Activated T-cell treated with anti-CD3 and anti-CD28 coated beads, Interleukin-2, amount 50 U/mL, for 1 hour (primary cell): ENCODE data around the gene CATSPER3.
"Not testable (repeated sequence)": the region's sequence is repeated elsewhere in the genome, so short reads cannot be mapped to it uniquely, and the experiment has no call there.

Source experiments
- DNase-seq: peaks from one replicate; pipeline ENCODE4 v3.0.0-alpha.2; 2020

Gene CATSPER3

DNA sequence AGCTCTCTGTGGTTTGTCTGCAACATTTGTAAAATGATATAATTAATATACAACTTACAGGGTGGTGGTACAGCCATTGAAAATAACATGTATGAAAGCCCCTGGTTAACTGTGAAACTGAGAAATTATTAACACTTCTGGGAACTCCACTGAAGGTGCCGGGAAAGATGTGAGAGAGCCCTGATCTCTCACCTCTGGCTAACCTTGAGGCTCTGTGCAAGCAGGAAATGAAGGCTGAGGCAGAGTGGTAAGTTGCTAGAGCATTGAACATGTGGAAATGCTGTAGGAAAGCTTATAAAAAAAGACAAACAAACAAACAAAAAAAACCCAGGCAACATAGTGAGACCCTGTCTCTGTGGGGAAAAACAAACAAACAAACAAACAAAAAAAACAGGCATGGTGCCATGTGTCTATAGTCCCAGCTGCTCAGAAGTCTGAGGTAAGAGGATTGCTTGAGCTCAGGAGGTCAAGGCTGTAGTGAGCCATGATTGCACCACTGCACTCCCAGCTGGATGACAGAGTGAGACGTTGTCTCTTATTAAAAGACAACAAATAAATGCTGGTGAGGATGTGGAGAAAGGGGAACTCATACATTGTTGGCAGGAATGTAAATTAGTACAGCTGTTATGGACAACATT lies 7.5 kb downstream of the CATSPER3 start:
- DNase-seq: no peak

DNA sequence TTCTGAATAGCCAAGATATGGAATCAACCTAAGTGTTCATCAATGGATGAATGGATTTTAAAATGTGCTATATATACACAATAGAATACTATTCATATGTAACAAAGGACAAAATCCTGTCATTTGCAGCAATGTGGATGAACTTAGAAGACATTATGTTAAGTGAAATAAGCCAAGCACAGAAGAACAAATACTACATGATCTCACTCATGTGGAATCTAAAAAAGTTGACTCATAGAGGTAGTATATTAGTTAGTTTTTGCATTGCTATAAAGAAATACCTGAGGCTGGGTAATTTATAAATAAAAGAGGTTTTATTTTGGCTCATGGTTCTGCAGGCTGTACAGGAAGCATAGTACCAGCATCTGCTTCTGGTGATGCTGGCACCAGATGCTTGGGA lies 8.1 kb downstream of the CATSPER3 start:
- DNase-seq: no peak

DNA sequence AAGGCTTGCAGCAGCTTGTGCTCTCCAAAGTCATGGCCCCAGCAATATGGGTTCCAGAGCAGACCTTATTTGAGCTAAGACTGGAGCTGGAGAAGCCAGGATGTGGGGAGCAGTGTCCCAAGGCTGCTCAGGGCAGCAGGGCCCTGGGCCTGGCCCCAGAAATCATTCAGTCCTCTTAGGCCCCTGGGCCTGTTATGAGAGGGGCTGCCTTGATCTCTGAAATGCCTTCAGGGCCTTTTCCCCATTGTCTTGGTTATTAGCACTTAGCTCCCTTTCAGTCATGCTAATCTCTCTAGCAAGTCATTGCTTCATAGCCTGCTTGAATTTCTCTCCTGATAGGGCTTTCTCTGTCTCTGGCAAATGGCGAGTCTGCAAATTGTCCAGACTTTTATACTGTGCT lies 9.1 kb downstream of the CATSPER3 start:
- no peak for DNase-seq

DNA sequence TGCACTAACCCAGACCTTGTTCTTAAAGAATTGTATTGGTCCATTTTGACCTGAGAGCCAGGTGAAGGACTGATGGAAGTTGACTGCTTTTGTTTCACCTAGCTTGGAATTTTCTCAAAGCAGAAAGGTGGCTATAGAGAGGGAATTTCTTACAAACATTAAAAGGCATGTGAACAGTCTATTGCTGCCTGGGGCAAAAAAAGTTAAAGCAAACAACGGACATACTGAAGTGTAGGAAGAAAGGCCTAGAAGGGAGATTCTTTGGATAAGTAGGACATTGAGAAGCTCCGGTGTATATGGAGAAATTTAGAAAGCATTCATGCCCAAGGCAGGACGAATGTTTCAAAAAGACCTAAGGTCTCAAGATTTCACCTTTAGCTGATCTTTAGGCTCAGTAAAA lies 11.7 kb downstream of the CATSPER3 start:
- no peak for DNase-seq

DNA sequence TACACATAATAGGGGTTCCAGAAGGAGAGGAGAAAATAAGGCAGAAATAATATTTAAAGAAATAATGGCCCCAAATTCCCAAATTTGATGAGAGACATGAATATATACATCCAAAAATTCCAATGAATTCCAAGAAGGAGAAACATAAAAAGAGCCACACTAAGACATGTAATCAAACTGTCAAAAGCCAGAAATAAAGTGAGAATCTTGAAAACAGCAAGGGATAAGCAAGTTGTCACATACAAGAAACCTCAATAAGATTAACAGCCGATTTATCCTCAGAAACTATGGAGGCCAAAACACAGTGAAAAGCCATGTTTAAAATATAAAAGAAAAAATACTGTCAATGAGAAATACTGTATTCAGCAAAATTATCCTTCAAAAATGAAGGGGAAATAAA lies 14.5 kb downstream of the CATSPER3 start:
- no peak for DNase-seq

DNA sequence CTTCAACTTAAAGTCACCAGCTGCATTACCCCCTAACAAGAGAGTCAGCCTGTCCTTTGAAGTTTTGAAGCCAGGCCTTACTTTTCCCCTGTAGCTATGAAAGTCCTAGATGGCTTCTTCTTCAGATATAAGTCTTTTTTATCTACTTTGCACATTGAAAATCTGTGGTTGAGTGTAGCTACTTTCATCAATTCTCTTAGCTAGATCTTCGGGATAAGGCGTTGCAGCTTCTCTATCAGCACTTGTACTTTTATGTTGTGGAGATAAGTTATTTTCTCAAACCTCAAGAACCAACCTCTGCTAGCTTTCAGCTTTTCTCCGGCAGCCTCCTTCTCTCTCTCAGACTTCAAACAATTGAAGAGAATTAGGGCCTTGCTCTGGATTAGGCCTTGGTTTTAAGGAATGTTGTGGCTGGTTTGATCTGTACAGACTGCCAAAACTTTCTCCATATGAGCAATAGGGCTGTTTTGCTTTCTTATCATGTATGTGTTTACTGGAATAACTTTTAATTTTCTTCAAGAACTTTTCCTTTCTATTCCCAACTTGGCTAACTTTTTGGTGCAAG lies 21.6 kb downstream of the CATSPER3 start:
- no peak for DNase-seq

DNA sequence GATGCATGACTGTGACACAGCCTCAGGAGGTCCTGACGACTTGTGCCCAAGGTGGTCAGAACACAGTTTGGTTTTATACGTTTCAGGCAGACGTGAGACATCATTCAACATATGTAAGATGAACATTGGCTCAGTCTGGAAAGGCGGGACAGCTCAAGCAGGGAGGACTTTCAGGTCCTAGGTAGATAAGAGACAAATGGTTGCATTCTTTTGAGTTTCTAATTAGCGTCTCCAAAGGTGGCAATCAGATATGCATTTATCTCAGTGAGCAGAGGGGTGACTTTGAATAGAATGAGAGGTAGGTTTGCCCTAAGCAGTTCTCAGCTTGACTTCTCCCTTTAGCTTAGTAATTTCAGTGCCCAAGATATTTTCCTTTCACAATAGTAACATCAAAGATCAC lies 22.5 kb downstream of the CATSPER3 start:
- not testable (repeated sequence) for DNase-seq

DNA sequence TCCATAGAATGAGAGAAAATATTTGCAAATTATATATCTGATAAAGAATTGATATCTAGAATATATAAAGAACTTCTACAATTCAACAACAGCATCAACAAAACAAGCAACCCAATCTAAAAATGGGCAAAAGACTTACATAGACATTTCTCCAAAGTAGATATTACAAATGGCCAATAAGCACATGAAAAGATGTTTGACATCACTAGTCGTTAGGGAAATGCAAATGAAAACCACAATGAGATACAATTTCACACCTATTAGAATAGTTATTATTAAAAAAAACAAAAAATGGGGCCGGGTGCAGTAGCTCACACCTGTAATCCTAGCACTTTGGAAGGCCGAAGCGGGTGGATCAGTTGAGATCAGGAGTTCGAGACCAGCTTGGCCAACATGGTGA lies 24.4 kb downstream of the CATSPER3 start:
- DNase-seq: no peak

DNA sequence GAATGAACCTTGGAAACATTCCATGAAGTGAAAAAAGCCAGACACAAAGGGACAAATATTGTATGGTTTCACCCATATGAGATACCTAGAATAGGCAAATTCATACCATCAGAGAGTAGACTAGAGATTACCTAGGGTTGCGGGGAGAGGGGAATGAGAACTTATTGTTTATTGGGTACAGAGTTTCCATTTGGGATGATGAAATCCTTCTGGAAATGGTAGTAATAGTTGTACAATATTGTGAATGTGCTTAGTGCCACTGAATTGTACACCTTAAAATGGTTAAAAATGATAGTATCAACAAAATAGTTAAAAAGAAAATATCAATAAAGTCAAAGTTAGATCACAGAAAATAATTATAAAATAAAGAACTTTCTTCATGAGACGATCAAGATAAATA lies 25.5 kb downstream of the CATSPER3 start:
- no peak for DNase-seq

DNA sequence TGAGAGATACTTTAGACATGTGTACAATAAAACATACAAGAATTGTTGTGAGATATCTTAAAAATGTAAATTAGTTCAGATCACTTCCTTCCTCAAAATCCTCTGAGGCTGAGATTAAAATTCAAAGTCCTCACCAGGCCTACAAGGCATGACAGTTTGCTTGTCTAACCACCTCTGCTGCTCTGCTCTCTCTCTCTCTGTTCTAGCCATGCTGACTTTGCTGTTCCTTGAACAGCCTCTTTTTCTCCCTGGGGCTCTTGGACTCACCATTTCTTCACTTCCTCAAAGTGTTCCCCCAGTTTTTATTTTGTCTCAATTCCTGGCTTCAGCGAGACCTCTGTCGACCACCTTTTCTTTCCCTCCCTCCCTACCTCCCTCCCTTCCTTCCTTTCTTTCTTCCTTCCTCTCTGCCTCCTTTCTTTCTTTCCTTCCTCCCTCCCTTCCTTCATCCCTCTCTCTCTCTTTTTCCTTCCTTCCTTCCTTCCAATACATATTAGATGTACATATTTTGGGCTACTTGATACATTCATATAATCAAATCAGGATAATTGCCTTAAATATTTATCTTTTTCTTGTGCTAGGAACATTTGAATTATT lies 27.0 kb downstream of the CATSPER3 start:
- DNase-seq: no peak

DNA sequence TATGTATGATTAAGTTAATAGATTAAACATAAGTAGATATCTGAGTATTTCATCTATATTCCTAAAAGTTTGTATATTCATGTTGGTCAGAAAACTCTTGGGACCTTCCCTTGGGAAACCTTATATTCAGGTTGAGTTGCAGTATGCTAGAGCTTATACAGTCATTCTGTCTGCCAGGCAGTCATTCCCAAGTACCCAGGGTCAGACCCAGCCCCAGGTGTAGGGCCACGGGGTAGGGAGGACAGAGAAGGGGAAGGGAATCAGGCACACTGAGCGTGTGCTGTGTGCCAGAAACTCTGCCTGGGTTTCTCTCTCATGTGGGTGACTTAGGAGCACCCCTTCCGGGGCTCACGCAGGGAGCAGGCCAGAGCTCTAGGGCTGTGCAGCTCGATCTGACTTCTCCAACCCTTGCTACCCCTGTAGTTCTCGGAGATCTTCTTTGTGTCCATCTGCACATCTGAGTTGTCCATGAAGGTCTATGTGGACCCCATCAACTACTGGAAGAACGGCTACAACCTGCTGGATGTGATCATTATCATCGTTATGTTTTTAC lies 28.2 kb downstream of the CATSPER3 start:
- no peak for DNase-seq

DNA sequence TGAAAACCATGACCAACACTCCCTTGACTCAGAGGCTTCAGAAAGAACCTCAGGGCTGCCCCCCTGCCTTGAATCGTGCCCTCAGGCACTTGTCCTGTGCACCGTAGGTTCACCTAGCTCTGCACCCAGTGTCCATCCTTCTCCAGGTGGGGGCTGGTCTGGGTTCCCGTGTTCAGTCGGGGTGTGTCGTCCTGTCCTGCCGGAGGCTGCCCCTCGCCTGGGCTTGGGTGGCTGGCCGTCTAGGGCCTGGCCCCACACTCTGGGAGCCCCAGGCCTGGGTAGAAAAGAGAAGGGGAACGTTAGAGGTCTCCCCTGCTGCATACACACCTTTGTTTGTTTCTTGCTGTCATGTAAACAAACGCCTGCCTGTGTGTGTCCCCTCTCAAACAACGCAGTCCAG lies 29.3 kb downstream of the CATSPER3 start:
- DNase-seq: no peak

DNA sequence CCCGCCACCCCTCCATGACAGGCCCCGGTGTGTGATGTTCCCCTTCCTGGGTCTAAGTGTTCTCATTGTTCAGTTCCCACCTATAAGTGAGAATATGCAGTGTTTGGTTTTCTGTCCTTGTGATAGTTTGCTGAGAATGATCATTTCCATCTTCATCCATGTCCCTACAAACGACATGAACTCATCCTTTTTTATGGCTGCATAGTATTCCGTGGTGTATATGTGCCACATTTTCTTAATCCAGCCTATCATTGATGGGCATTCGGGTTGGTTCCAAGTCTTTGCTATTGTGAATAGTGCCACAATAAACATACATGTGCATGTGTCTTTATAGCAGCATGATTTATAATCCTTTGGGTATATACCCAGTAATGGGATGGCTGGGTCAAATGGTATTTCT lies 30.4 kb downstream of the CATSPER3 start:
- not testable (repeated sequence) for DNase-seq

DNA sequence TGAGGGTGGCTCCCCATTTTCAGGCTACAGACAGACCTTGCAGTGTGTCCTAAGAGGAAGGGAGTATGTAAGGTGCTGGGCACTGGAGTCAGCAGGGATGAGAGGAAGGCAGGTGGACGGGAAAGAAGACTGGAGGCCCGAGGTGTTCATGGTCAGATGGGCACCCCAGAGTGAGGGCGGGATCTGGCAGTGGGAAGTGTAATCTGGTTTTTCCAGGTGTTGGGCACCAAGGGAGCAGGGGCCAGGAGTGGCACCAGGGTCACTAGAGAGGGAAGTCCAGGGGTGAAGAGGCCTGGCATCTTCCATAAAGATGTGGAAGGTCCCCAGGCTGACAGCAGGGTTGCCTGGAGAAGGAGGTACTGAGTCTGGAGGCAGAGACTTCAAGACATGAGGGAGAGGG lies 36.7 kb downstream of the CATSPER3 start:
- no peak for DNase-seq

DNA sequence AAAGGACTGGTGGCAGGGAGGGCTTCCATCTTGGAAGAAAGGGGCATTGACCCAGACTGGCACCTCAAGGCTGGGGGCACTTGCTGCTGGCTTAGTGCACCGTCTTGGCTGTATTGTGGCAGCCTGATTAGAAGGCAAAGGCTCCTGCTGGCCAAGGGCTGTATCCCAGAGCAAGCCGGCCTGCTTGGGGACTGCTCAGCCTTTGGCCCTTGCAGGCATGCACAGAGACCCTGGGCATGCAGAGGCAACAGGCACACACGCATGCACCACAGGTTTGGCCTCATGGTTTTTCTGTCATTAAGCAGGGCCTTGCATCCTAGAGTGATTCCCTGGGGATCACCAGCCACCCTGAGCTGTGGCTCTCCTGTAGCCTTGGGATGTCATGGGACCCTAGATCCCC lies 37.4 kb downstream of the CATSPER3 start:
- DNase-seq: no peak

DNA sequence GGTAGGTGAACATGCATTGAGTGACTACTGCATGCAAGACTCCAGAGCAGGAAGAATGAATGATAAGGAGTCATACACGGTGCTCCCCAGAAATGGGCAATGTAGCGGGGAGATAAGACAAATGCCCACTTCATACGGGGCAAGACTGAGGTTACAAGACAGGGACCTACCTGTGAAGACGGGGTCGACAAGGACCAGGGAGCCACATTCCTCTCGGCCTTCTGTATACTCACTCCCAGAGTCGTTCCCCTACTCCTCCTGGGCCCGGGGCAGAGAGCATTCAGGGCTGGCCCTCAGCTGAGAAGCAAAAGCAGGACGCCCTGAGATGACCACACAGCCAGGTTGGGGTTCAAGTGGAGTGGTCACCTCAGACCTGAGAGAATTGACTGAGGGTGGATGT lies 39.6 kb downstream of the CATSPER3 start:
- DNase-seq: no peak

DNA sequence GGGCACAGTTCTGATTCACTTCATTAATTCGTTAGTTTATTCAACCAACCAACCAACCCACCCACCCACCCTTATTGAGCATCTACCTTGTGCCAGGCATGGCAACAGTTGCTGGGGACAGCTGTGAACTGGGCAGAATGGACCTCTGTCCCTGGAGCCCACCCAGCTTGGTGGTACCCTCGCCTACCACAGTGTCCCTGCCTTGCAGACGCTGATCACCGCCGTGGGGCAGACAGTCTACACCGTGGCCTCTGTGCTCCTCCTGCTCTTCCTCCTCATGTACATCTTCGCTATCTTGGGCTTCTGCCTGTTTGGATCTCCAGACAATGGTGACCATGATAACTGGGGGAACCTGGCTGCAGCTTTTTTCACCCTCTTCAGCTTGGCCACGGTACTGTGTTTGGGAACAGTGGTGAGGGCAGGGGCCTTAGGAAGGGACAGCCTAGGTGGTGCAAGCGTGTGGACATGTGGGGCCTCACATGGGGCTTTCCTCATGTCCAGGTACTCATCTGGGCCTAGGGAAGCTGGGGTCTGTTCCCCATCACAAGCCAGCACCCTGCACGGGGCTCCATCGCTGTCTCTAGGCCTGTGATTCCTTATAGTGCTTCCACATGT lies 40.1 kb downstream of the CATSPER3 start:
- no peak for DNase-seq

DNA sequence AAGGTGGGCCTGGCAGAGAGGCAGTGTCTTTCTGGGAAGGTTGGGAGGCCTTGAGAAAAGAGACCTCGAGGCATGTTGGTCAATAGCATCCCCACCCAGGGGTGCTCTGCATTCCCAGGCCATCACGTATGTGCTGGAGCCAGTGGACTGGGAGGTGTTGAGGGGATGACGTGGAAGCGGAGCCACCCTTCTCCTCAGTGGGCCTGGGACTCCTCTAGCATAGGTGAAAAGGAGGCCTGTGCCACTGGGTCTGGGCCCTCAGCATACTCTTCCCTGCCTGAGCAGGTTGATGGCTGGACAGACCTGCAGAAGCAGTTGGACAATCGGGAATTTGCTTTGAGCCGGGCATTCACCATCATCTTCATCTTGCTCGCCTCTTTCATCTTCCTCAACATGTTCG lies 40.8 kb downstream of the CATSPER3 start:
- no peak for DNase-seq

DNA sequence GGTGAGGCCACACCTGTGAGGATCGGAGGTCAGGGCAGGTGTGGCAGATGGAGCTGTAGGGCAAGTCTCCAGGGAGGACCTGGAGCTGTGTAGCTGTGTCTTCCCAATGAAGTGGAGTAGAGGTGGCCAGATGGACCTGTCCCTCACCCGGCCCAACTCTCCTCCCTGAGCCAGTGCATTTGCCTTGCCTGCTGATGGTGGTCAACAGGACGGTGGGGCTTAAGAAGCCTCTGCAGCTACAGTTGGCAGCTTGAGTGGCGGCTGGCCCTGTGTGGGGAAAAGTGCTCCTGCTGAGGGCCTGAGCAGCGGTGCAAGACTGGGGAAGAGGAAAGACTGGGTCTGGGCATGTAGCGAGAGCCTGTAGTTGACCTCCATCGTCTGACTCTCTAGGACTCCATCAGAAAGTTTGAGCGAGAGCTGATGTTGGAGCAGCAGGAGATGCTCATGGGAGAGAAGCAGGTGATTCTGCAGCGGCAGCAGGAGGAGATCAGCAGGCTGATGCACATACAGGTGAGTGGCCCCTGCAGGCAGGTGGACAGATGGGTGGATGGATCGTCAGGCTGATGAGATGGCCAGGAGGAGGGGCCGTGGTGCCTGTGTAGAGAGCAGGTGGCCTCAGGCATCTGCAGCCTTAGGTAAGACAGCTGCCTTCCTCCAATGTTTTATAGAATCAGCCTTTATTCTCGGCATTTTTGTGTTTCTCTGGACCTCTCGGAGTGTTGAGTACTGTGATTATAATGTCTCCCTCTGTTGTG lies 41.5 kb downstream of the CATSPER3 start:
- DNase-seq: no peak

DNA sequence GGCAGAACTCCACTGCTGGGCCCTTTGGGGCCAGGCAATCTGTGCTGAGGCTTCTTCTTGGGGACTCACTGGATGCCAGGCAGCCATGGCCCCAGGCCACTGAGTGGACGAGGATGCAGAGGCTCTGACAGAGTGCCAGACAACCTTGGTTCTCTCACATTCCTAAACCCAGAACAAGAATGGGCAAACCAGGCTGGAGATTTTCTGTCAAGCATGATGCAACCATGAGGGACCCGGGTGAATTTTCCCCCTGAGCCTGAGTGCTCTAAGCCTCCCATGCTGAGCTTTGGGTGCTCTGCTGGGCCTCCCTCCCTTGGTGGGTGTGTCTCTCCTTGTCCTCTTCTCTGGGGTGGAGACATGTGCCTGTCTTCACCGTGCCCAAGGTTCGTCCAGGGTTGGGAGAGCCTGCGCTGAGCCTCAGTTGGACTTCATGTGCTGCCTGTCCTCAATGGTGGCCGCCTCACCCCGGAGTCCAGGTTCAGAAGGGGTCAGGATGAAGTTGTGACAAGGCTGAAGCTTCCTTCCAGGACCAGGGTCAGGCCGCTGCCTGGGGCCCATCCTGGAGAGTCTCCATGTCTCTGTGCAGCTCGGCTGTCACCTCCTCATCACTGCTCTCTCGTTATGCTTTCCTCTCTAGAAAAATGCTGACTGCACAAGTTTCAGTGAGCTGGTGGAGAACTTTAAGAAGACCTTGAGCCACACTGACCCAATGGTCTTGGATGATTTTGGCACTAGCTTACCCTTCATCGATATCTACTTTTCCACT lies 42.2 kb downstream of the CATSPER3 start:
- DNase-seq: no peak

DNA sequence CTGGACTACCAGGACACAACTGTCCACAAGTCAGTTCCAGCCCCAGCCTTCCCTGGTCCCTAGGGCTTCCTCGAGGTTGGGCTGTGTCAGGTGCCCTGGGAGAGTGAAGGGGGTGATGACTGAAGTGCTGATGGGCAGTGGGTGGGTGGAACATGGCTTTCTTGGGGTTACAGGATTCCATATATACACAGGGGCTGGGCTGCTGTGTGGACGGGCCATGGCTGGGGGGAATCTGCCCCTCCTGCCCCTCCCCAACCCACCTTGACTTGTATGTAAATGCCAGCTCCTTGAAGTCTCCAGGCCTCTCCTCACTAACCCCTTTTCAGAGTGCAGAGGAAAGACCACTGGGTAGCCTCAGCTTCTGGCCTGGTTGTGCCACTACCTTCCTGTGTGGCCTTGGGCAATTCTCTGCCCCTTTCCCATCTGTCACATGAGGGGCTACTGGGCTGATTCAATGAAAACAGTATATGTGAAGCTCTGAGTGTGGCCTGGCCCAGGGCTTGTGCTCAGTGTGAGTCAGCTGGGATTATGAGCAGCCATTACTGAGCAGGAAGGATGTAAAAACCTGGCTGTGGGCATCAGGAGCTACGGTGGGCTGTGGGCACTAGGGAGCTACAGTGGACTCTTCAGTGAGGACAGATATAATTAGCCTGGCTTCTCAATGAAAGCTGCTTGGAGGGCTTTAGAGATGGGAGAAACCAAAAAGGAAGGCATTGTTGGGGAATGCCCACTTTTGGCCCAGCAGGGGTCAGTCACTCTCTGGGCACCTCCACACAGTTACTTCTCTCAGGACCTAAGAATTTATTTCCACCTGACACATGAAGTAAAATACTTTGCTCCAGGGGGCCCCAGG lies 43.0 kb downstream of the CATSPER3 start:
- no peak for DNase-seq
